HG03159 (cell line): ENCODE results near the gene NAGS.
"Not testable (repeated sequence)": the region's sequence is repeated elsewhere in the genome, so short reads cannot be mapped to it uniquely, and the experiment has no call there.

Experiments
- ATAC-seq: cut with Tn5 transposase; IDR thresholded peaks from one replicate; pipeline ENCODE4 v1.9.1; 2021; ENCODE audit warnings: mild to moderate bottlenecking, moderate library complexity; ENCODE audit not compliant: unreplicated experiment

Gene NAGS

DNA sequence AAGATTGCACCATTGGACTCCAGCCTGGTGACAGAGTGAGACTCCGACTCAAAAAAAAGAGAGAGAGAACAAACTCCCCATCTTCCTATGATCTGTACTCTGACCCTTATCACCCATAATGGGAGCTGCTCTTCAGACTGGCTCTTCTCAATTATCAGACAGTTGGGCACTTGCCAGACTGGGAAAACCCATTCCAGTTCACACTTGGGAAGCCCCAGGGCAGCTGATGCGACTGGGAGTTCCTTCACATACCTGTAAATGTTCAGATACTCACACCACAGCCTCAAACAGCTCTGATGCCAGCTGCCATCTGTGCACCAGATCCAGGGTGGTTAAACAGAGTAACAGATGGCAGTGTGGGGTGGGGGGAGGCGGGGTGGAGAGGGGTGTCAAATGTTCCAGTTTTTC, 34.2 kb downstream of the NAGS start:
- no peak for ATAC-seq

DNA sequence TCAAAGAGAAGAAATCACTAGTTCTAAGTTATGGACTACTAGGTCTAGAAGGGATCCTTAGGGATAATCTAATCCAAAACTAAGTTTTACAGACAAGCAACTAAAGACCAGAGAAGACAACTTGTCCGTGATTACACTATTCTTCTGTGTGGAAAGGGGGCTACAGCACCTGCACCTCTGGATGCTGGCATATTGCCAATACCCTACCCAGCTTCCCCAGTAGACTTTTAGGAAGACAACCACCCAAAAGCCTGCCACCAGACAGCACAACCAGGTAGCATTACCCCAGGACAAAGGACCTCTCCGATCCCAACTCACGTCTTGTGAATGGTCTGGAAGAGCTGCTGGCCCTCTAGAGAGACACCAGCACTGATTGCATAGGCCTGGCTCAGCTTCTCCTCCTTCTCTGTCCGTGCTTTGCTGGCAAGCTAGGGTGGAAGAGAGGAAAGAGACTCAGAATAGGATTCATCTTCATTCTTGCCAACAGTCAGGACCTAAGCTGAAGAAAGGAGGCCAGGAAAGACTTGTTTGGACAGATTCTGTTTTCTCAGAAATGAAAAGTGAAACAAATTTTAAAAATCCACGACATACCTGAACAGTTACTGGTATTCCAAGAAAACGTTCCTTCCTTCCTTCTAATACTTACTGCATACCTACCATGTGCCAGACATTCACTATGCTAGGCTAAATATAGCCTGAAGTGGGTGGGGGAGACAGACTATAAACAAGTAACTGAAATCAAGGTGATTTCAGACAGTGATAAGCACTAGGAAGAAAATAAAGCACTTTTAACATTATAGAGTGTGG, 35.6 kb downstream of the NAGS start:
- ATAC-seq: no peak

DNA sequence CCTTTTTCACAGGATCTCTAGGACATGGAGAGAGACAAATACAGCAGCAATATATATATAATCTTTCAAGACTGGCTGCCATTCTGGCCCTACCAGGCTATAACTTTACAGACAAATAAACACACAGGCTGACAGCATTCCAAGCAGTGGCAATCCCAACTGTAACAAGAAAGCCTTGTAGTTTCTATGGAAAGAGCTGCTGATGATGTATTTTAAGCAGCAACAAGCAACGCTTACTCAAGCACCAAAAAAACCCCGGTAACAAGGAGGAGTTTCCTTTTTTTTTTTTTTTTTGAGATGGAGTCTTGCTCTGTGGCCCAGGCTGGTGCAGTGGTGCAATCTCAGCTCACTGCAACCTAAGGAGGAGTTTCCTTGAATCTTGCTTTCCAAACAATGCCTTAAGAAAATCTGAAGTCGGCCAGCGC, 38.9 kb downstream of the NAGS start:
- no peak for ATAC-seq

DNA sequence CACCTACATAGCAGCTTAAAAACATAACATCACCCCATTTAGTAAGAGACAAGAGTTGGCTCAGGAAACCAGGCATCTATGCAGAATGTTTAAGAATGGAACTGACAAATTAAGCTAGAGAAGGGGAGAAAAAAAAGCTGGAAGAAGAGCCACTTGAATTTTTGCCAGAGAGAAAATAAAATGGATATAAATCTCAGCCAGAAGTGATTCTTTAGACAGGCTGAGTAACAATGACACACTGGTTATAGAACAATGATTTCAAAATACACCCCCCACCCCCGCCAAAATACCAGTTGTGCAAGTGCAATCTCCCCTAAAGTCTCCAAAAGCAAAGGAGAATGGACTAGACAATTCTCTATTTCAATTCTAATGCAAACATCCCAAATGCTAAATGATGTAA, 39.6 kb downstream of the NAGS start:
- ATAC-seq: no peak

DNA sequence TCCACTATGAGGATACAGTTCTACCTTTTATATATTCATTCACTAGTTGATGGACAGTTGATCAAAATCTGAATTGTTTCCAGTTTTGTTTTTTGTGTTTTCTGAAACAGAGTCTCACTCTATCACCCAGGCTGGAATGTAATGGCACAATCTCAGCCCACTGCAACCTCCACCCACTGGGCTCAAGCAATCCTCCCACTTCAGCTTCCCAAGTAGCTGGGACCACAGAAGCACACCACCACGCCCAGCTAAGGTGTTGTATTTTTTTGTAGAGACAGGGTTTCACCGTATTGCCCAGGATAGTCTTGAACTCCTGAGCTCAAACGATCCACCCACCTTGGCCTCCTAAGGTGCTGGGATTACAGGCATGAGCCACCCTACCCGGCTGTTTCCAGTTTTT, 41.1 kb downstream of the NAGS start:
- ATAC-seq: no peak

DNA sequence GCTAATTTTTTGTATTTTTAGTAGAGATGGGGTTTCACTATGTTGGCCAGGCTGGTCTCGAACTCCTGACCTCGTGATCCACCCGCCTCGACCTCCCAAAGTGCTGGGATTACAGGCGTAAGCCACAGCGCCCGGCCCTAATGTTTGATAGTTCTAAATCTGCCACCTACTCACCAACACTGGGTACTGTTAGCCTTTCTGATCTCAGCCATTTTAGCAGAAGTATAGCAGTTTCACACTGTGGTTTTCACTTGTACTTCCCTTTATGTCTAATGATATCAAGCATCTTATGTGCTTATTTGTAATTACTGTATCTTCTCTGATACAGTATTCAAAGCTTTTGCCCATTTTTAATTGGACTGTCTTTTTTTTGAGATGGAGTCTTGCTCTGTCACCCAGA, 42.5 kb downstream of the NAGS start:
- ATAC-seq: not testable (repeated sequence)

DNA sequence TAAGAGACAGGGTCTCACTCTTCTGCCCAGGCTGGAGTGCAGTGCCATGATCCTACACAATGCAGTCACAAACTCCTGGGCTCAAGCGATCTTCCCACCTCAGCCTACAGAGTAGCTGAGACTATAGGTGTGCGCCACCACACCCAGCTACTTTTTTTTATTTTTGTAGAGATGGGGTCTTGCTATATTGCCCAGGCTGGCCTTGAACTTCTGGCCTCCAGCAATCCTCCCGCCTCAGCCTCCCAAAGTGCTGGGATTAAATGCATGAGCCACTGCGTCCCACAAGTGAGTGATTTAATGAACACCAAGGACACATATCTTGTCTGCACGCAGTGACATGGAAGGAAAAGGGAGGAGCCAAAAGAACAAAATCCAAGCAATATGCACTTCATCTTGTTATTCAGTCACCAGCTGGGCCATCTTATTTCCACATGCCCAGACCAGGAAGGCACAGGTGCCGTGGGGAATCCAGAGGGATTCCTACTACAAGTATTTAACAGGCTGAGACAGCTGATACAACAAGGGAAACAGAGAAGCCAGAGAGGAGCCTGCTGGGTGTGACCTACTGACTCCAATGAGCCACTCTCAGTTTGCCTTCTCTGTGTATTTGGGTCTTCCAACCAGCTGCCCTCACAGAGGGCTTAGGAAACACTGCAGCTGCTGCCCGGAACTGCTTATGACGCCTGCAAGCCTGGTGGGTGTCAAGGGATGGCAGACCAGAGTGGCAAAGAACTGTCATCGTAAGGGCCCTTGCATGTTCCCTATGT, 45.1 kb downstream of the NAGS start:
- ATAC-seq: no peak

DNA sequence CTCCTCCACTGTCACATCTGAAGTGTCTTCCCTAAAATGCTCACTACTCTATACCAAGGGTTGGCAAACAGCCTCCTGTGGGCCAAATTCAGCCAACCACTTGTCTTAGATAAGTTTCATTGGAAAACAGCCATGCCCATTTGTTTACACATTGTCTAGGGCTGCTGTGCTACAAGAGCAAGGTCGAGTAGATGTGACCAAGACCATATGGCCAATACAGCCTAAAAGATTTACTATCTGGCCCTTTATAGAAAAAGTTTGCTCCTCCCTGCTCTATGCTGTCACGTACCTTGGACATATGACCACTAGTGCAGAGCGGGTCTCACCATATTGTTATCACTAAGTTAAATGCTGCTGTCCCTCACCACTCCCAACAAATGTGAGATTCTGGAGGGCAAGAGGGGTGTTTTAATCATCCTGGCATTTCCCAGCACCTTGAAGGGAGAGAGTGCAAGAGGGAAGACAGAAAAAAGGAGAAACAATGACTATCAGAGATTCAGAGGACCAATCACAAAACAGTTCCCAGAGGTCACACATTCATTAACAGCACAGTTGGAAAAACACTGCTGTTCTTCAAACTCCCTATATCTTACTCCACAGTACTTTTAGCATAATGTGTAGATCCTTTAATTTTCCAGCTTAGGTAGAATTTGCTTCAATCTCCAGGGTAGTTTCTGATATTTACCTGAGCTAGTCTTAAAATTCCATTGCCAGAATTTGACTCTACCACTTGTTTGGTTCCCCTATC, 48.9 kb downstream of the NAGS start:
- no peak for ATAC-seq
